Jurkat, Clone E6-1 (cell line): Measurements from ENCODE around the gene A4GALT.

Experiments
- DNase-seq: peaks from one replicate; pipeline ENCODE4 v3.0.0-alpha.2; 2011; ENCODE audit warnings: low read depth, low spot score
- H3K4me3 ChIP-seq: 2 replicates; pipeline ENCODE4 v1.5.1; 2011; ENCODE audit warnings: mild to moderate bottlenecking, low read length, control low read depth, moderate library complexity

The A4GALT gene

GRCh38 chr22:42711895-42712837, 8.5 kb downstream of the A4GALT start:
- DNase-seq: no peak
- no peak overlapping the region for H3K4me3 ChIP-seq

GRCh38 chr22:42711281-42711731, 9.4 kb downstream of the A4GALT start:
- no peak overlapping the region for H3K4me3 ChIP-seq
- DNase-seq: no peak

- DNase-seq: no peak
- H3K4me3 ChIP-seq: no peak overlapping the region
These were observed 12.3 kb downstream of the A4GALT start for GRCh38 chr22:42708417-42708816.

GRCh38 chr22:42707496-42707895, 13.2 kb downstream of the A4GALT start:
- no peak for DNase-seq
- no peak overlapping the region for H3K4me3 ChIP-seq

- H3K4me3 ChIP-seq: no peak overlapping the region
- DNase-seq: no peak
These were observed 15.8 kb downstream of the A4GALT start for GRCh38 chr22:42704896-42705295.

- no peak for DNase-seq
- H3K4me3 ChIP-seq: no peak overlapping the region
These were observed 18.0 kb downstream of the A4GALT start for GRCh38 chr22:42702675-42703074.

GRCh38 chr22:42701694-42702093, 19.0 kb downstream of the A4GALT start:
- H3K4me3 ChIP-seq: no peak overlapping the region
- no peak for DNase-seq

- no peak overlapping the region for H3K4me3 ChIP-seq
- DNase-seq: no peak
These were observed 19.8 kb downstream of the A4GALT start for GRCh38 chr22:42700901-42701300.

- no peak for DNase-seq
- no peak overlapping the region for H3K4me3 ChIP-seq
These were observed 20.3 kb downstream of the A4GALT start for GRCh38 chr22:42700355-42700754.

- no peak overlapping the region for H3K4me3 ChIP-seq
- DNase-seq: no peak
These were observed 20.7 kb downstream of the A4GALT start for GRCh38 chr22:42699976-42700352.

- no peak for DNase-seq
- no peak overlapping the region for H3K4me3 ChIP-seq
These were observed 21.2 kb downstream of the A4GALT start for GRCh38 chr22:42699281-42699975.

- H3K4me3 ChIP-seq: no peak overlapping the region
- no peak for DNase-seq
These were observed 23.1 kb downstream of the A4GALT start for GRCh38 chr22:42697542-42698013.

- no peak overlapping the region for H3K4me3 ChIP-seq
- no peak for DNase-seq
These were observed 24.2 kb downstream of the A4GALT start for GRCh38 chr22:42696331-42696967.

- no peak overlapping the region for H3K4me3 ChIP-seq
- no peak for DNase-seq
These were observed 25.4 kb downstream of the A4GALT start for GRCh38 chr22:42695294-42695693.

- H3K4me3 ChIP-seq: no peak overlapping the region
- no peak for DNase-seq
These were observed 26.6 kb downstream of the A4GALT start for GRCh38 chr22:42693763-42694683.

- no peak overlapping the region for H3K4me3 ChIP-seq
- DNase-seq: no peak
These were observed 27.5 kb downstream of the A4GALT start for GRCh38 chr22:42693055-42693762.

- no peak overlapping the region for H3K4me3 ChIP-seq
- no peak for DNase-seq
These were observed 28.2 kb downstream of the A4GALT start for GRCh38 chr22:42692239-42693054.
